ENCODE data around the gene TTC7B.

DNA sequence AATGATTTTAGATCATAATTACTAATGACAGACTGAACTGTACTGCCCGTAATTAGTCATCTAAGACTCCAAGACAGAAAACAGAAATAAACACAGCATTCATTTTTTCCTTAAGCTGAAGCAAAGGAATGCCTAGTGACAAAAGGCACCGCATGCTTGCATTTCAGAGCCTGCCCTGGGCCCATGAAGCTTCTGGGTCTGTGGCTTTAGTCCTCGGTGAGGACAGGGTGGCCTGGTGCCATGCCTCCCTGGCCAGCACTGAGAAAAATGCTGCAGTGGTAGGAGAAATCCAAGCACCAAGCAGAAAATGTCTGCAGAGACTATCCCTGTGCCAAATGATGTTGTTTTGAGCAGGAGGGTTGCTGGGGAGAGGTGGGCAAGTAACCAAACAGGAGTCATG is 247.8 kb downstream of the TTC7B start:
- TF ChIP-seq CTCF (IDR thresholded peaks at IDR 0.05): no peak
- no peak for TF ChIP-seq POLR2A (IDR thresholded peaks at IDR 0.05)

All from Peyer's patch (tissue), 4 donors.